ENCODE data around the gene EFCAB11. TPM values are rescaled to one million over a fixed set of nuclear protein-coding genes. Genes with fewer than 3 reads are reported as not detected.

Gene EFCAB11
- total and polyA plus RNA-seq, 2 donors (not counting 1 experiment from before 2014, with no cell fraction given) = 4.2 to 13.8 TPM

DNA sequence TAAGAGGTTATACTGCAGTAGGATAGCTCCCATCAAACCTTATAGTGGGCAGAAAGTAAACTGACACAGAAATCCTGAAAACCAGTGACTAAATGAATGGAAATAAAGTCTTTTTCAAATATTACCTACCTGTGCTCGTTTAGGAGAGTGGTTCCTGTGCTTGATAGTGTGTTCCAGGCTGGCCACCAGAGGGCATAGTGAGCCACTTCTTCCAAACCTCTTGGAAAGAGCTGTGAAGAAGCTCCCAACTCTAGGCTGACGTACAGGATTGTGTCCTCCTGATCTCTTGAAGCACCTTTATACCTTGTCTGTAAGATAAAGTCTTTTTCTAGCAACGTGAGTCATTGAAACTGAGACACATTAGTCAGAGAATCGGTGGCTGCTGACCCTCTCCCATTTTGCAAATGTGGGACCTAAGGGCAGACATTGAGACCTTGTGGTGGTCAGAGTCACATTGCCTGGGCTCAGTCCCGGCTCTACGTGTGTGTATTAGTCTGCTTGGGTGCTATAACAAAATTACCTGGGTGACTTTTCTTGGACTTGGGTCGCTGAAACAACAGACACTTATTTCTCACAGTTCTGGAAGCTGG, 18.8 kb upstream of the EFCAB11 start:
- Histone ChIP-seq H4K20me1 (ENCODE audit: control insufficient read depth, insufficient read depth, low read length, poor library complexity, severe bottlenecking) (no peaks in the 10 kb centered on the region), H3K27me3 (replicated peaks in 1 of 4; ENCODE audit: control extremely low read depth in 1 of 4, control insufficient read depth in 3 of 4, insufficient read depth in 4 of 4, low read length in 3 of 4) (no peaks in the 10 kb centered on the region), H3K4me1 (ENCODE audit: control insufficient read depth in 2 of 2, insufficient read depth in 2 of 2, low read length in 2 of 2) (no peaks in the 10 kb centered on the region), H3K79me2 (ENCODE audit: control insufficient read depth, insufficient read depth, low read length) (no peaks in the 10 kb centered on the region), H3K4me3 (ENCODE audit: control extremely low read depth in 1 of 5, extremely low read depth in 1 of 5, insufficient read depth in 1 of 5, low read depth in 2 of 5, low read length in 4 of 5) (no peak overlapping the region), H3K4me2 (replicated peaks; ENCODE audit: low read depth, low read length, poor library complexity, severe bottlenecking) (no peak overlapping the region), H2AFZ (ENCODE audit: insufficient read depth, low read depth, low read length, poor library complexity, severe bottlenecking) (no peak overlapping the region), H3K36me3 (replicated peaks in 1 of 2; ENCODE audit: control extremely low read depth in 1 of 2, control insufficient read depth in 1 of 2, extremely low read depth in 1 of 2, insufficient read depth in 2 of 2, low read length in 1 of 2) (peaks cover 13 to 46% of the 10 kb centered on the region in 2 experiments), H3K9me3 (ENCODE audit: control extremely low read depth in 1 of 3, control insufficient read depth in 2 of 3, insufficient read depth in 1 of 3, low read length in 2 of 3) (no peaks in the 10 kb centered on the region), H3K27ac (ENCODE audit: low read length in 2 of 2) (no peak overlapping the region), H3K9ac (ENCODE audit: low read length) (no peak overlapping the region)
- TF ChIP-seq, protein P1, sequence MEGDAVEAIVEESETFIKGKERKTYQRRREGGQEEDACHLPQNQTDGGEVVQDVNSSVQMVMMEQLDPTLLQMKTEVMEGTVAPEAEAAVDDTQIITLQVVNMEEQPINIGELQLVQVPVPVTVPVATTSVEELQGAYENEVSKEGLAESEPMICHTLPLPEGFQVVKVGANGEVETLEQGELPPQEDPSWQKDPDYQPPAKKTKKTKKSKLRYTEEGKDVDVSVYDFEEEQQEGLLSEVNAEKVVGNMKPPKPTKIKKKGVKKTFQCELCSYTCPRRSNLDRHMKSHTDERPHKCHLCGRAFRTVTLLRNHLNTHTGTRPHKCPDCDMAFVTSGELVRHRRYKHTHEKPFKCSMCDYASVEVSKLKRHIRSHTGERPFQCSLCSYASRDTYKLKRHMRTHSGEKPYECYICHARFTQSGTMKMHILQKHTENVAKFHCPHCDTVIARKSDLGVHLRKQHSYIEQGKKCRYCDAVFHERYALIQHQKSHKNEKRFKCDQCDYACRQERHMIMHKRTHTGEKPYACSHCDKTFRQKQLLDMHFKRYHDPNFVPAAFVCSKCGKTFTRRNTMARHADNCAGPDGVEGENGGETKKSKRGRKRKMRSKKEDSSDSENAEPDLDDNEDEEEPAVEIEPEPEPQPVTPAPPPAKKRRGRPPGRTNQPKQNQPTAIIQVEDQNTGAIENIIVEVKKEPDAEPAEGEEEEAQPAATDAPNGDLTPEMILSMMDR (IDR thresholded peaks at IDR 0.05) = peak; percentile 84
- no peak for TF ChIP-seq EZH2 (IDR thresholded peaks at IDR 0.05; ENCODE audit: borderline replicate concordance, insufficient read depth, low read depth, low read length, poor library complexity, severe bottlenecking)
- H3K27ac Mint-ChIP-seq = no peak overlapping the region
- no peaks in the 10 kb centered on the region for H3K9me3 Mint-ChIP-seq (ENCODE audit: insufficient read depth)
- 88% methylated on average over 6 of the region's 7 CpGs for WGBS (ENCODE audit: insufficient coverage)
- ChIA-PET POLR2A (no interaction called here), CTCF (interaction anchor here (0.5 to 5.0 kb wide), 21 partner anchors 8 to 945 kb away, joined by 3 to 37 read pairs (median 5); partner anchors contain the start of genes EFCAB11 and TDP1)
- H3K4me1 Mint-ChIP-seq = no peaks in the 10 kb centered on the region
- H3K4me3 Mint-ChIP-seq = no peak overlapping the region
- ATAC-seq (ENCODE audit: low read depth) (peak; percentile 41), DNase-seq (peak; percentile 55)
- intact Hi-C loops (cut with micrococcal nuclease) = loop anchor here (2.0 to 10.0 kb wide), 2 partner anchors 35 to 721 kb away; no protein-coding TSS in a partner anchor
- H3K27me3 Mint-ChIP-seq = no peaks in the 10 kb centered on the region

DNA sequence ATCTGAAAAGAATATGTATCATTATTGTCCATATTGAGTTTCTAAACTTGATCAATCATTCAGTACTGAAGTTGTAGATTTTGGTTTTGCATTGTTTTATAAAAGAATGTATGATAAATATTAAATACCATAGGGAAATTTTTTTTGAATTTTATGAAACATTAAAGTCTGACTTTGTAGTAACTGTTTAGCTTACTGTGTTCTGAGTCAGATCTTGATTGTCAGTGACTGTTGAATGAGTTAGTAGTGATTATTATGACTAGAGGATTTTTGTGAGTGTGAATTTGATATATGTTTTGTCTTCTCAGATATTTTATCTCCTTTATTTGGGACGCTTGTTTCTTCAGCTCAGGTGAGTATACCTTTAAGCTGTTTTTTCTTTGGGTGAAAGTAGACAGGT, 11.3 kb upstream of the EFCAB11 start:
- no peak overlapping the region for H3K27ac ChIP-seq (ENCODE audit: low read length in 2 of 2)
- H3K4me1 ChIP-seq (ENCODE audit: control insufficient read depth in 2 of 2, insufficient read depth in 2 of 2, low read length in 2 of 2) = no peaks in the 10 kb centered on the region
- DNase-seq = no peak
- intact Hi-C loops (cut with micrococcal nuclease) = no loop called here
- H3K9me3 ChIP-seq (ENCODE audit: control extremely low read depth in 1 of 3, control insufficient read depth in 2 of 3, insufficient read depth in 1 of 3, low read length in 2 of 3) = no peaks in the 10 kb centered on the region
- no peak overlapping the region for H3K9ac ChIP-seq (ENCODE audit: low read length)
- peaks cover 4 to 46% of the 10 kb centered on the region in 2 experiments for H3K36me3 ChIP-seq (replicated peaks in 1 of 2; ENCODE audit: control extremely low read depth in 1 of 2, control insufficient read depth in 1 of 2, extremely low read depth in 1 of 2, insufficient read depth in 2 of 2, low read length in 1 of 2)
- WGBS (ENCODE audit: insufficient coverage) = no CpG with 5 or more reads among the region's 1 CpG
- H4K20me1 ChIP-seq (ENCODE audit: control insufficient read depth, insufficient read depth, low read length, poor library complexity, severe bottlenecking) = peaks cover 4% of the 10 kb centered on the region
- ATAC-seq (ENCODE audit: low read depth) = no peak
- H3K27me3 Mint-ChIP-seq = no peaks in the 10 kb centered on the region
- H3K27me3 ChIP-seq (replicated peaks in 1 of 4; ENCODE audit: control extremely low read depth in 1 of 4, control insufficient read depth in 3 of 4, insufficient read depth in 4 of 4, low read length in 3 of 4) = no peaks in the 10 kb centered on the region
- no peak overlapping the region for H2AFZ ChIP-seq (ENCODE audit: insufficient read depth, low read depth, low read length, poor library complexity, severe bottlenecking)
- H3K4me3 ChIP-seq (ENCODE audit: control extremely low read depth in 1 of 5, extremely low read depth in 1 of 5, insufficient read depth in 1 of 5, low read depth in 2 of 5, low read length in 4 of 5) = no peak overlapping the region
- H3K4me3 Mint-ChIP-seq = no peak overlapping the region
- peaks cover 7% of the 10 kb centered on the region for H3K4me1 Mint-ChIP-seq
- ChIA-PET POLR2A (no interaction called here), CTCF (interaction anchor here (1.0 kb wide), 1 partner anchor 27 kb away, joined by 3 read pairs; no protein-coding TSS in a partner anchor)
- no peak overlapping the region for H3K4me2 ChIP-seq (replicated peaks; ENCODE audit: low read depth, low read length, poor library complexity, severe bottlenecking)
- H3K79me2 ChIP-seq (ENCODE audit: control insufficient read depth, insufficient read depth, low read length) = peaks cover 36% of the 10 kb centered on the region
- no peaks in the 10 kb centered on the region for H3K9me3 Mint-ChIP-seq (ENCODE audit: insufficient read depth)
- no peak for TF ChIP-seq EZH2 (IDR thresholded peaks at IDR 0.05; ENCODE audit: borderline replicate concordance, insufficient read depth, low read depth, low read length, poor library complexity, severe bottlenecking)
- TF ChIP-seq, protein P1 (IDR thresholded peaks at IDR 0.05) = no peak
- no peak overlapping the region for H3K27ac Mint-ChIP-seq

Measured in B cell (primary cell).